Measurements from ENCODE around the gene LSAMP.

- TF ChIP-seq EZH2phosphoT487 (IDR thresholded peaks at IDR 0.05; ENCODE audit: borderline replicate concordance, low read length) (no peak), CTCF (conservative IDR thresholded peaks at IDR 0.05; ENCODE audit: low read depth, low read length) (no peak), EZH2 (IDR thresholded peaks at IDR 0.05; ENCODE audit: low read length, unreplicated experiment) (no peak)
Measured at GRCh38 chr3:115960799-115961198, 484.5 kb downstream of the LSAMP start.

All from PC-3 (cell line).